GM21526 (cell line): ENCODE data around the gene NUDT3.
A peak's percentile ranks its signal among the peaks of the same experiment; 100 is the strongest.
"Not testable (repeated sequence)": the region's sequence is repeated elsewhere in the genome, so short reads cannot be mapped to it uniquely, and the experiment has no call there.

Experiments
- ATAC-seq: cut with Tn5 transposase; IDR thresholded peaks from one replicate; pipeline ENCODE4 v1.9.1; 2021; ENCODE audit warnings: moderate library complexity; ENCODE audit not compliant: unreplicated experiment, low FRiP score

Gene NUDT3

GRCh38 chr6:34269658-34270341, 122.7 kb downstream of the NUDT3 start:
- ATAC-seq: not testable (repeated sequence)

- ATAC-seq: not testable (repeated sequence)
Measured at GRCh38 chr6:34269132-34269531, 123.3 kb downstream of the NUDT3 start.

- ATAC-seq: no peak
Measured at GRCh38 chr6:34267746-34268145, 124.7 kb downstream of the NUDT3 start.

GRCh38 chr6:34263484-34263883, 129.0 kb downstream of the NUDT3 start:
- not testable (repeated sequence) for ATAC-seq

DNA sequence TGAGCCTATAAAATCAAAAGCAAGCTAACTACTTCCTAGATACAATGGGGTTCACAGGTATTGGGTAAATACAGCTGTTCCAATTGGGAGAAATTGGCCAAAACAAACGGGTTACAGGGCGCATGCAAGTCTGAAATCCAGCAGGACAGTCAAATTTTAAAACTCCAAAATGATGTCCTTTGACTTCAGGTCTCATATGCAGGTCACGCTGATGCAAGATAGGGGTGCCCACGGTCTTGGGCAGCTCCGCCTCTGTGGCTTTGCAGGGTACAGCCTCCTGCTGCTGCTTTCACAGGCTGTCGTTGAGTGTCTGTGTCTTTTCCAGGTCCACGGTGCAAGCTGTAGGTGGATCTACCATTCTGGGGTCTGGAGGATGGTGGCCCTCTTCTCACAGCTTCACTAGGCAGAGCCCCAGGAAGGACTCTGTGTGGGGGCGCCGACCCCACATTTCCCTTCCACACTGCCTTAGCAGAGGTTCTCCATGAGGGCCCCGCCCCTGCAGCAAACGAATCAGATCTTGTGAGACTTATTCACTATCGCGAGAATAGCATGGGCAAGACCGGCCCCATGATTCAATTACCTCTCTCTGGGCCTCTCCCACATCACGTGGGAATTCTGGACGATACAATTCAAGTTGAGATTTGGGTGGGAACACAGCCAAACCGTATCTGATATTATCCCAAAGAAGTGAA, 131.7 kb downstream of the NUDT3 start:
- ATAC-seq: no peak

DNA sequence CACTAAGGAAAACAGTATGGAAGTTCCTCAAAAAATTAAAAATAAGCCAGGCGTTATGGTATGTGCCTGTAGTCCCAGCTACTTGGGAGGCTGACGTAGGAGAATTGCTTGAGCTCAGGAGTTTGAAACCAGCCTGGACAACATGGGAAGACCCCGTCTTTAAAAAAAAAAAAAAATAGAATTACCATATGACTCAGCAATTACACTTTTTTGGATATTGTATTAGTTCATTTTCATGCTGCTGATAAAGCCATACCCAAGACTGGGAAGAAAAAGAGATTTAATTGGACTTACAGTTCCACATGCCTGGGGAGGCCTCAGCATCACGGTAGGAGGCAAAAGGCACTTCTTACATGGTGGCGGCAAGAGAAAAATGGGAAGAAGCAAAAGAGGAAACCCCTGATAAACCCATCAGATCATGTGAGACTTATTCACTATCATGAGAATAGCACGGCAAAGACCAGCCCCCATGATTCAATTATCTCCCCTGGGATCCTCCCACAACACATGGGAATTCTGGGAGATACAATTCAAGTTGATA, 132.9 kb downstream of the NUDT3 start:
- no peak for ATAC-seq

DNA sequence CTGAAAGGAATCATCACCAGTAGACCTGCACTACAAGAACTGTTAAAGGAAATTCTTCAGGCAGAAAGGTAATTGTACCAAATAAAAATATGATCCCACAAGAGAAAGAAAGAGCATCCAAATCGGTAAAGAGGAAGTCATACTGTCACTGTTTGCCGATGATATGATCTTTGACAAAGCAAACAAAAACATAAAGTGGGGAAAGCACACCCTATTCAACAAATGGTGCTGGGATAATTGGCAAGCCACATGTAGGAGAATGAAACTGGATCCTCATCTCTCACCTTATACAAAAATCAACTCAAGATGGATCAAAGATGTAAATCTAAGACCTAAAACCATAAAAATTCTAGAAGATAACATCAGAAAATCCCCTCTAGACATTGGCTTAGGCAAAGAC, 140.1 kb downstream of the NUDT3 start:
- ATAC-seq: not testable (repeated sequence)

- ATAC-seq: peak; percentile 30
Measured at GRCh38 chr6:34249469-34250261, 142.8 kb downstream of the NUDT3 start.

DNA sequence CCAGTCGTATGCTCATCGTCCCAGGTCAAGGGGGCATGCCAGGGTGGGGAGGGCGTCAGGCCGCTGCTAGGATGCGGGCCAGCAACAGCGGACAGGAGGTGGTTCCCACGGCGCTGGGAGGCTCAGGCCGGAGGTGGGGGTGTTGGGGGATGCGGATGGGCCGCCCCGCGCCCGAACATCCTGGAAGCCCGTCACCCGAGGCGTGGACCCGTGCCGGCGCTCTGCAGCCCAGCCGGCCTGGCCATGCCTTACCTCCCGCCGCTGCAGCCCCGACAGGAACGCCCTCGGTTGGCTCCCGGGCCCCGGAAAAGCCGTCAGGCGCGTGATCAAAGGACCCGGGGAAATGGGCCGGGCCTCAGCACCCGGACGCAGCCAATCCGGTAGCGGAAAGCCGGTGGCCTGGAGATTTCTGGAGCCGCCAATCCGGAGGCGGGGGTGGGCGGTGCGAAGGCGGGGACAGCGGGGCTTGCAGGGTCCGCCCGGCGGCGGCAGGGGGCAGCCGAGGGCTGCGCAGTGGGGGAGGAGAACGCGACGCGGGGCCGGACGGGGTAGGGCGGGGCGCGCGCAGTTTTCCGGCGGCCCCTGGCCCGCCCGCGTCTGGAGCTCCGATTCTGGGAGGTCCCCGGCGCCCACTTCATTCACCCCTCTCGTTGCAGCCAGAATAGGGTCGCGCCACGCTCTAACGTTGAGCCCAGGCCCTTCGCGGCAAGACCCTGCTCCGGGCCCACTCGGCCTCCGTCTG, 143.6 kb downstream of the NUDT3 start, which contains the start of gene SMIM29:
SMIM29 (minus strand) TSS at position 280 of the 742 bp plus-strand sequence. CDS start 1,215 bp downstream, outside the sequence.
- ATAC-seq: peak; percentile 70

GRCh38 chr6:34248198-34248726, 144.2 kb downstream of the NUDT3 start:
- peak; percentile 13 for ATAC-seq

DNA sequence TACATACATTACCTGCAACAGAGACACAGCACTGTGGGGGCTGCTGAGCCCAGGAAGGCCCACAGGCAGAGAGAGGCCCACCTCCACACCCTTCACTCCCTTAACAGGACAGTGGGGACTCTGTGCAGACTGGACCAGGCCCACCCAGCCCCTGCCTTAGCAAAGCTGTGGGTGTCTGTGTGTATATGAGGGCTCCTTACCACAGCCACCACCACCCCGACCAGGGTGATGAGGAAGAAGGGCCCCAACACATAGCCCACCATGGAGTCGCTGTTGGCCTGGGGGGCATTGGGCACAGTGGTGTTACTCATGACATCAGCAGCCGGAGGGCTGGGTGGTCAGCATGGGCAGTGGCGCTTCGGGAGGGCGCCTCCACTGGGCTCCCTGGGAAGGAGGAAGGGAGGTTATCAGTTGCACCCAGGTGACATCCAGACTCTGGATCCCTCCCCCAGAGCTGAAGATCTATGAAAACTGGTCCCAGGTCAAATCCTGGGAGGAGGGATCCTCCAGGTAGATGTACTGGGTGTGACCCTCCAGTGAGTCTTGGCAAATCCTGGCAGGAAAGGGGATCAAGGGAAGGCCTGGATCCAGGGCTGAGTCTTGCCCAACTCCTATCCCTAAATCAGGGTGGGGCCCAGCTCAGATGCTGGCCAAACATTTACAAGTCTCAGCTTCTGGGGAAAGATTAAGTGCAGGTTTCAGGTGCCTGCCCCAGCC, 144.8 kb downstream of the NUDT3 start:
- ATAC-seq: no peak

- no peak for ATAC-seq
Measured at GRCh38 chr6:34246563-34247391, 145.7 kb downstream of the NUDT3 start.

- no peak for ATAC-seq
Measured at GRCh38 chr6:34246249-34246562, 146.3 kb downstream of the NUDT3 start.

DNA sequence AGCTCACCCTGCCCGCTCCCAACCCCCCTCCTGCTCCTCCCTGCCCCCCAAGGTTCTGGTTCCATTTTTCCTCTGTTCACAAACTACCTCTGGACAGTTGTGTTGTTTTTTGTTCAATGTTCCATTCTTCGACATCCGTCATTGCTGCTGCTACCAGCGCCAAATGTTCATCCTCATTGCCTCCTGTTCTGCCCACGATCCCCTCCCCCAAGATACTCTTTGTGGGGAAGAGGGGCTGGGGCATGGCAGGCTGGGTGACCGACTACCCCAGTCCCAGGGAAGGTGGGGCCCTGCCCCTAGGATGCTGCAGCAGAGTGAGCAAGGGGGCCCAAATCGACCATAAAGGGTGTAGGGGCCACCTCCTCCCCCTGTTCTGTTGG, 146.7 kb downstream of the NUDT3 start:
- not testable (repeated sequence) for ATAC-seq

- not testable (repeated sequence) for ATAC-seq
Measured at GRCh38 chr6:34245032-34245760, 147.3 kb downstream of the NUDT3 start.

- no peak for ATAC-seq
Measured at GRCh38 chr6:34243901-34244884, 148.3 kb downstream of the NUDT3 start.
